Medulla oblongata (tissue), 1 donor: Measurements from ENCODE around the gene FGFR3.
"Not testable (repeated sequence)": the region's sequence is repeated elsewhere in the genome, so short reads cannot be mapped to it uniquely, and the experiment has no call there.

Experiments used
- DNase-seq: peaks from one replicate; pipeline ENCODE4 v3.0.0-alpha.2; 2015; ENCODE audit errors: extremely low spot score

The FGFR3 gene

DNA sequence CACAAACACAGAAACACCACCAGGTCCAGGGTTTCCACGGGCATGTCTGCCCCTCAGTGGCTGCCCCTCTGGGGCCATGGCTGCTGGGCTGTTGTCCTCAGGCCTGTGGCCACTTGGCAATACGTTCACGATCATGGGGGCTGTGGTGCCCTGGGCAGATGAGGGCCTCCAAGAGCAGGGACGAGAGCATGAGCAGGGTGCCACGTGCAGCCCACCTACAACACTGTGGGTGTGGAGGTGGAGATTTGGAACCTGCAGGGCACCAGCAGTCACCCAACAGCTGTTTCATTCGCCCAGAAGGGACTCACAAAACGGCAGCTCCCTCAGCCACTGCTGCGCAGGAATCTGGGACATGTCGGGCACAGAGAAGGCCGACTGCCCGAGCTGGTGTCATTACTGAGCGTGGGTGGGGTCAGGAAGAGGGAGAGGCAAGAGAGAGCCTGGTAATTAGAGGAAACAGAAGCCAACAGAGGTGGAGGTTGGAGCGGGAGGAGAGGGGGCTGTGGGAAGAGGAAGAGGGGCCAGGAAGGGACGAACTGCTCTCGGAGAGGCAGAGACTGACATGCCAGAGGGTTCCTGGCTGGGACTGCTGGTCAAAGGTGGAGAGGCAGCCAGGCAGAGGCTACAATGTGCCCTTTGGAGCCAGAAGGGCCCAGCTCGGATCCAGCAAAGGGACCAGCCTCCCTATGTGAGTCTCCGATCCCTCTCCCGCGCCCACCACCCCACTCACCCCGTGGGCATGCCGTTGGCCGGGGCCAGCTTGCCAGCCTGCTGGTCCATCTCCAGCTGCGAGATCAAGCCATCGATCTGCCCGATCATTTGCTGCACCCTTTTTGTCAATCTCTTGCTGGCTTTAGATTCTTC, 23.1 kb downstream of the FGFR3 start:
- DNase-seq, result no peak

DNA sequence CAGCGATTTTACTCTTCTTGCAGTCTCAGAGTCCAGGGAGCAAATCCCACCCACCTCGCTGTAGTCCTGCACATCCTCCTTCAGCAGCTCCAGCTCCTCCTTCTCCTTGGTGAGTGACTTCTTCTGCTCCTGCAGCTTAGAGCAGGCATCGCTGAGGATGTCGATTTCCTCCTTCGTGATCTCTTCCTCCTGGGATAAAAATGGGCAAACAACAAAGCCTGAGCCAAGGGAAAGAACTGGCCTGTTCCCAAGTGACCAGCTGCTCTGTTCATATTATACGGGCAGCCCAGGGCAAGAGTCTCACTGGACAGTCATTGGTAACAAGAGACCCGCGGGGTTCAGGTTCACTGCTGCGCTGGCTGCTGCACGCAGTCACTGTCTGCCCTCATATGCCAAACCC, 26.2 kb downstream of the FGFR3 start:
- DNase-seq, result peak; percentile 20

DNA sequence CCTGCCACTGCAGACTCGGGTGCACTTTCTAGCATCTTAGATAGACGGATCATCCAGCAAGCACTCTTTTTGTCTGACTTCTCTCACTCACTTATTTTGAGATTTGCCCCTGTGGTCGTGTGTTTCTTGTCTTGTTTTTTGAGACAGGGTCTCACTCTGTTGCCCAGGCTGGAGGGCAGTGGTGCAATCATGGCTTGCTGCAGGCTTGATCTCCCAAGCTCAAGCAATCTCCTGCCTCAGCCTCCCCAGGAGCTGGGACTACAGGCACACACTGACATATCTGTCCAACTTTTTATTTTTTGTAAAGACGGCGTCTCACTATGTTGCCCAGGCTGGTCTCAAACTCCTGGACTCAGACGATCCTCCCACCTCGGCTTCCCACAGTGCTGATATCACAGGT, 26.7 kb downstream of the FGFR3 start:
- DNase-seq, result no peak

DNA sequence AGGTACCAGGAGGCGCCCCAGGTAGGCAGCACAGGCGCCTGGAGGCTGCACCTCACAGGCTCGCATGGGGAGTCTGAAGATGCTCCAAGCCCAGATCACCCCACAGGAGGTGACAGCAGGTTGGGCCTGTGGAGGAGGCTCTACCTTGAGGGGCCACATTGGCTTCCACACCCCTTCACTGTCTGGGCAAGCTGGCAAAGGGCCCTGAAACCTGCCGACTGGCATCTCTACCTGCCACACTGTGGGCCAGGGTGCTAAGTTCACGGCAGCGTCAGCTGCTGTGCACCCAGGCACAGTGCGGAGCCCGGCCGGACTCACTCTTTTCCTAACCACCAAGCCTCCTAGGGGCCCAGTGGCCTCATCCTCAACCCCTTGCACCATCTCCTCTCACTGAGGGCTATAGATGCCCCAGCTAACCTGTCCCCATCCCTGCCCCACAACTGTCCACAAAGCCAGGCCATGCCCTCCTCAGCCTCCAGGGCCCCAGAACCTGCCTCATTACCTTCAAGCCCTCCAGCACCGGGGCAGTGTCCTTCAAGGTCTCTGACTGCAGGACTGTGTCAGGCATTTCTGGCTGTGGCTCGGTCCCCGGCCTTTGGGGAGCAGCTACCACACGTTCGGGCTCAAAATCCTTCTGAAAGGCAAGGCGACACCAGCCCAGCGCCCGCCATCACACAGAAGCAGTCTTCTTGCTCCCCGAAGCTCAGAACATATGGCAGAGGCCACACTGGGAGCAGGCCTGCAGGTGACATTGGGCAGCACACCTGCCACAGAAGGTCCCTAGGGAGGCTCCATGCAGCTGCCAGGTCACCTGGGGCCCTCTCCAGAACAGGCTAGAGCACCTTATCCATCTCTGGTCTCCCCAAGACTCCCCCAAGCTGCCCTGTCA, 28.8 kb downstream of the FGFR3 start:
- DNase-seq, result no peak

DNA sequence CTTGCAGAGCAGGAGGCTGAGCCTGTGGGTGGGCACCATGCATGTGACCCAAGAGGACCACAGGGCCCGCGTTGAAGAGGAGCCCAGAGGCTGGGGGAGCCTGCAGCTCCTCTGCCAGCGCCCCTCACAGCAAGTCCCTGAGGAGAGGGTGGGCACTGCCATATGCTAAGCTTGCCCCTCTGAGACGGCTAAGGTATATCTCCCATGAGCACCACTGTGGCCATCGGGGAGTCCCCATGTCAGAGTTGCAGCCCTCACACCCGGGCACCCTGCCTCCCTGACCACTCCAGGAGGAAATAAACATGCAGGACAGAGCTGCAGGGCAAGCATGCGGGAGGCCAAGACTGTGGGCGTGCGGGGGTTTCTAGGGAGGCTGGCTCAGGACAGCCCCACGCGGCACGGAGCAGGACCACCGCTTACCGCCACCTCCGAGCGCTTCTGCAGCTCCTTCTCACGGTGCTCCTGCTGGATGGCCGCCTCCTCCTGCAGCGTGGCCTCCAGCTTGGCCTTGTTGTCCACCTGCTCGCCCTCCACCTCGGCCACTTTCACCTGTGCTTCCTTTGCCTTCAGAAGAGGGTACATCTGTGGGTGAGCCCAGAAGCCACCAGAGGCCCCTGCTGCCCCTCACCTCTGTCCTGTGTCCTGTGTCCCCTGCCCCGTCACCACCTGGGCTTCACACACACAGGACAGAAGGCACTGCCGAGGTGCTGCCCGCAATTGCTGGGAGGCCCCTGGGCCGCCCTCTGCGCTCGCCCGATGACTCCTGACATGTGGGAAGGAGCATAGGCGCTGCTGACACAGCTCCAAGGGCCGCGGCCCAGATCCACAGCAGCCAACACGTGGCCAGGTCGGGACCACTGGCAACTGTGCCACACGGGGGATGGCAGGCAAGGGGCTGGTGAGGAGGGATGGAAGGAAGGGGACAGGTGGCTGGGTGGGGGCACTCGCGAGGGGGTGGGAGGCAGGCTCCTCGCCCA, 29.8 kb downstream of the FGFR3 start:
- no peak for DNase-seq

DNA sequence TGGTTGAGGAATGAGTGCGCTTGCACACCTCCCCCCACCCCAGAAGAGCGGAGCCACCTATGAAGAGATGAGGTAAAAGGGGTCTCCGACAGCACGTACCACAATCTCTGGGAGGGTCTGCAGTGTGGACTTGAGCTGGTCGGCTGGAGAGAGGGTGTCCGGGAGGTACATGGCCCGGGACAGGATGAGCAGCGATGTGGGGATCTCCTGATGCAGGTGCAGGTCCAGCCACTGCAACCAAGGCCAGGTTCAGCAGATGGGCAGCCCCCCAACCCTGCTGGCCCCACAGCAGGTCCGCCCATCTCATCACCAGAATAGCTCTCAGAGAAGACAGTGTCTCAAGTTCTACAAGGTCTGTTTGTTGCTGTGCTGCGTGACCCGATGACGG, 30.4 kb downstream of the FGFR3 start:
- DNase-seq, result no peak

DNA sequence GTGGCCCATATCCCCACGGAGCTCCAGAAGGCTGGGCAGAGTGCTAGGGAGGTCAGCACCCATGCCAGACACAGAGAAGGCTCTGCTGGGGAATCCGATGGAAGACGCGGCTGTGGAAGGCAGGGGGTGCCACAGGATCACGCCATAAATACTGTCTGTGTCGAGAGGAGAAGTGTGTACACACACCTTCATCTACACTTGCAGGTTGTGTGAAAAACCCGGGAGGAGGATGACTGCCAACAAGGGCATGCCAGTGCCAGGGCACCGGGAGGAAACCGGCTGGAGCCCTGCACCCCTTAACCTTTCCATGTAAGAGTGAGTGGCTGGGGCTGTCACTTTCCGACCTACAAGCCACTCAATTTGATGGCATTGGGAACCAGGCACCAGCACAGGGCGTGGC, 31.7 kb downstream of the FGFR3 start:
- no peak for DNase-seq

DNA sequence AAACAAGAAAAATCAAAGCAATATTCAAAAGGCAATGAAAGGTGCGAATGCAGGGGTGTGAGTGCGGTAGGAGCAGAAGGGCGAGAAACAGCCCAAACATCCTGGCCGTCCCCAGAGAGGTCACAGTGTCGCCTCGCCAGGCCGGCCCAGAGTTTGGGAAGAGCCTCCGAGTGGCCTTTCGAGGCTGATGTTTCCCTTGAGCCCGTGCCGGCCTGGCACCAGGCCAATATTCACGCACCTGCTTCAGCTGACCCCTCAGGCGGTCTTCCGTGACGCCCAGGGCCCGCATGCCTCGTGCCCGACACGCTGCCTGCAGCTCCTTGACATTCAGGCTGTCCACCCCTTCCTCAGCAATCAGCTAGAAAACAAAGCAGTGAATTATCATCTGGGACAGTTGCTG, 32.2 kb downstream of the FGFR3 start:
- DNase-seq, result no peak

DNA sequence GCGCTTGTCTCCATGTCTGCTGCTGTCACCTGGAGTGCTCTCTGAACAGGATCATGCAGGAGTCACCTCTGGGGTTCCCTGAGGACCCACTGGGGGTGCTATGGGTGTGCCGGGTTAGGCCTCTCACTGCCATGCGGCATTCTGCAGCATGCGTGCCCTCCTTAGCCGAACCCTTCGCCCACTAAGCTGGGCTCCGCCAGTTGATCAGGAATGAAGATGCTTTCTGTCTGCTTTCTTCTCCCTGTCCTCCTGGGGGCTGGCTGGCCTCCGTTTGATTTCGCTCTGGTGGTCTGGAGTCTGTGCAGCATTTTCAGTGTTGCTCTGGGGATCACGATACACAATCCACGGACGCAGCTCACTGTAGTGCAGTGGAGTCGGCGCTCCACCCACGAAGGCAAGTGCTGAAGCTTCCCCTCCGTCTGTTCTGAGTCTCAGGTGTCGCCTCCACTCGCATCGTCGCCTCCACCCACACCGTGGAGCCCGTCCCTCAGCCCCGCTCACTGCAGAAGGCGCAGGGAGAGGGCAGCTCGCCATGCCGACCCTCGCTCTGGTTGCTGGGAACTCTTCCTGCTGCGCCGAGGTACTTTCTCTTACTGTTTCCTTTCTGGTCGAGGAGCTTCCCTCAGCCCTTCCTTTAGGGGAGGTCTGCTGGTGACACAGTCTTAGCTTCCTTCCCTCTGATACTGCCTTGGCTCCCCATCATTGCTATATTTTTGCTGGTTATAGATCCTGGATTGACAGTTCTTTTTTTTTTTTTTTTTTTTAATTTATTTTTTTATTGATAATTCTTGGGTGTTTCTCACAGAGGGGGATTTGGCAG, 33.6 kb downstream of the FGFR3 start:
- no peak for DNase-seq

DNA sequence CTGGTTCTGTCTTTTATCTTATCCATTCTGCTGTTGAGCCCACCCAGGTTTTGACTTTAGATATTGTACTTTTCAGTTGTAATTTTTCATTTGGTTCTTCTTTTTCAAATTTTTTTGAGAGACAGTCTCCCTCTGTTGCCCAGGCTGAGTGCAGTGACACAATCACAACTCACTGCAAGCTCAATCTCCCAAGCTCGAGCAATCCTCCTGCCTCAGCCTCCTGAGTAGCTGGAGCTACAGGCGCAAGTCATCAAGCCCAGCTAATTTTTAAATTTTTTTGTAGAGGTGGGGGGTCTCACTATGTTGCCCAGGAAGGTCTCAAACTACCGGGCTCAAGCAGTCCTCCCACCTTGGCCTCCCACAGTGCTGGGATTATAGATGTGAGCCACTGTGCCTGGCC, 37.1 kb downstream of the FGFR3 start:
- DNase-seq, result no peak

DNA sequence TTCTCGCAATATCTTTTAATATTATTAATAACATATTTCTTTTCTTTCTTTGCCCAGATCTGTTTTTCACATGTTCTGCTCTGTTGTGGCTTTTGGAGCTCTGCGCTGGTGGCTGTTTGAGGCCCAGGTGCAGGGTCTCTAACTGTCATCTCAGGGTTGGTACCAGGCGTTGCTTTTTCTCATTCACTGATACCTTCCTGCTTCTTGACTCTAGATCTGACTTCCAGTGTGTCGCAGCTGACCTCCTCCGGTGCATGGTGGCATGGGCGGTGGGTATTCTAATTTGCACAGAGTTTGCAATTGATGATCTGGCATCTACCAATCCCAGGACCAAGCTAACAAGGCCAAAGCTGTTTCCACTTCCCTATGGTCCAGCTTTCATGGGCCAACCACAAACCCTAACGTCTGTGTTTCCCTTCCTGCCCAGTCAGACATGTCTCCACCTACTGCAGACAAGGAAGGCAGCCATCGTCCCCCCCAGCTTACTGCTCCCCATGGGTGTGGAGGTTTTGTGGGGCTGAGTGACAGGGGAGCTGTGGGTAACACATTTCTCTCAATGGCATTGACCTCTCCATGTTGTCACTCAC, 37.6 kb downstream of the FGFR3 start:
- no peak for DNase-seq

DNA sequence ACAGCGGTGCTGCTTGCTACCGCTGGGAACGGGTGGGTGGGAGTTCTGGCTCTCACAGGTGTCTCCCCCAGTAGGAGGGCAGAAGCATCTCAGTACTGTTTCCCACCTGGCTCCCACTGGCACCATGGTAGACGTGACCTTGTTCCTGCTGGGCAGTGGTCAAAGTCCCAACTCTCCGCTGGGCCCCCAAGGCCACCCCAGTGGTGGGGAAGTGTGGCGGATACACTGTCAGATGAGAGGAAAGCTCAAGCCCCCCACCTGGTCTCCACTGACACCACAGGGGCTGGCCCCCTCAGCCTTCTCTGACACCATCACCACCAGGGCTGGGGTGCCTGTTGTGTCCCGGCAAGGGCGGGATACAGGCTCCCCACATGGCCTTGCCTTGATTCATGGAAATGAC, 38.2 kb downstream of the FGFR3 start:
- DNase-seq, result no peak

DNA sequence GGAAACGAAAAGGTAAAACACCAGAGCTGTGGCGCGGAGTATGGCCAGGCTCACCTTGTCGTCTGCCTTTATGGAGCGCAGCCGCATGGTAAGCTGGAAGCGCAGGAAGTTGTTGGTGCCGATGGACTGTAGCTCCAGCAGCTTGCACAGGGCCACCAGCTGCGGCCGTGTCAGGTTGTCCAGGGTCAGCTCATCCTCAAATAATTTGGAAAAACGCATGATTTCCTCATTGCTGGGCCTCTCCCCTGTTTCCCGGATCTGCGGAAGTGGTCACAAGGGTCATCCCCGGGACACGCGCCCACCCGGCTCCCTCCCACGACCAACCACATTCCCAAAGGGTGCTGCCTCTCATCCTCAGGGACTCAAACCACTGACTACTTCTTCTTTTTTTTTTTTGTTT, 39.6 kb downstream of the FGFR3 start:
- no peak for DNase-seq

DNA sequence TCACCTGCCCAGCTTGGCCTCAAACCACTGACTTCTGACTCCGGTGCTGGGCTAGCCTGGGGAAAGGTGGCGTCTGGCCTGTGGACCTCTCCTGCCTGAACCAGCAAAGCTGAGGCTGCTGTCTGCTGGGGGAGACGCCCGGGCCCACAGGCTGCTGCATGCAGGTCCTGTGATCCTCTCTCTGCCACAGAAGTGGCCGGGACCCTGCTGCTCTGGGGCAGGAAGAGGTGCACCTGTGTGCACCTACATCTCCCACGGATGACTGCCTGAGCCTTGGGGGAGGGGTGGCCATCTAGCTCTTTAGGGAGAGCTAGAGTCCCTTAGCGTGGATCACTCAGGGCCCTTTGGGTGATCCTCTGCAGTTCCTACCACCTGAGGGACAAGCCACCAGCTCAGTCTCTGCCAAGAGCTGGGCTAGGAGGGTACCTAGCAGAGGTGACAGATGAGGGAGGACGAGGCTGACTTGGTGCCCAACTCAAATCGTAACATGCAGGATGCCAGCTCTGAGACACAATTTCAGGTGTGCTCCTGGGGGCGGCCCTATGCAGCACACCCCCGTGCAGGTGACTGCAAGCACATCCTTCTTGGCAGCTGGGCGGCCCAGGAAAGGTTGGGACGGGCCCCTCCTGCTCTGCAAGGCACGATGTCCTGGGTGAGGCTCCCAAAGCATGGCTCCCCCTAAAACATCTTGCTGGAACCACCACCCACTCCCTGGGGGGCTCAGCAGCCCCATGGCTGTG, 40.4 kb downstream of the FGFR3 start:
- DNase-seq, result no peak

DNA sequence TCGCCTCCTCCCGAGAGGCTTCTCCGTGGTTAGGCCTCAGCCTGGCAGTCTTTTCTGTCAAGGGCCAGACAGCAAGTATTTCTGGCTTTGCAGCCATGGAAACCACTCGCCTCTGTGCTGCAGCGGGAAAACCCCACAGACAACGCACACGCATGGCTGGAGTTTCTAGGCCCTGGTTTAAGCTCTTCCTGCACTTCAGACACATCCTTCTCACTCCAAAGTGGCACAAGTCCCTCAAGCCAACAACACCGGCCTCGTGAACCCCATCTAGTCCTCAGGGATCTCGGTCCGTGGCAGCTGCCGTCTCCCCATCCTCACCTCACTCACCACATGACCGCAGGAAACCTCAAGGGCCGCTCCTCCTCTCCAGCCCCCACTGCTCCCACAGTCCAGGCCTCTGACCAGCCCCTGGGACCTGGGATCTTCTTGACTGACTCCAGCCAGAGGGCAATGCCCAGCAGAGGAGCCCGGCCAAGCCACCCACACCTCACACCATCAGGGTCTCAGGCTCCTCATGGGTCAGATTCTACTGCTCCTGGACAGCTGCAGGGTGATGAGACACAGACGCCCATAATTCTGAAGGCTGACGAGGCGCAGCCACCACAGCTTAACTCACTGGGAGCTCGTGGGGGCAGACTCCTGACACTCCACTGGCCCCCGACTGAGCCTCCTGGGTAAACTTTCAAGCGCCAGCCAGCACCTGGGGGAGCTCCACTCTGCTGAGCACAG, 41.1 kb downstream of the FGFR3 start:
- no peak for DNase-seq

DNA sequence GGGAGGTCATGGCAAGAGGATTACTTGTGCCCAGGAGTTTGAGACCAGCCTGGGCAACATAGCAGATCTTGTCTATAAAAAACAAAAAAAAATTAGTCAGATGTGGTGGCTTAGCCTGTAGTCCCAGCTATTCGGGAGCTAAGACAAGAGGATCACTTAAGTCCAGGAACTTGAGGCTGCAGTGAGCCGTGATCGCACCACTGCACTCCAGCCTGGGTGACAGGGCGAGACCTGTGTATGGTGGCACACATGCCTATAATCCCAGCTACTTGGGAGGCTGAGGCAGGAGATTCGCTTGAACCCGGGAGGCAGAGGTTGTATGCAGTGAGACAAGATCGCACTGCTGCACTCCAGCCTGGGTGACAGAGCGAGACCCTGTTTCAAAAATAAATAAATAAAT, 42.7 kb downstream of the FGFR3 start:
- not testable (repeated sequence) for DNase-seq

DNA sequence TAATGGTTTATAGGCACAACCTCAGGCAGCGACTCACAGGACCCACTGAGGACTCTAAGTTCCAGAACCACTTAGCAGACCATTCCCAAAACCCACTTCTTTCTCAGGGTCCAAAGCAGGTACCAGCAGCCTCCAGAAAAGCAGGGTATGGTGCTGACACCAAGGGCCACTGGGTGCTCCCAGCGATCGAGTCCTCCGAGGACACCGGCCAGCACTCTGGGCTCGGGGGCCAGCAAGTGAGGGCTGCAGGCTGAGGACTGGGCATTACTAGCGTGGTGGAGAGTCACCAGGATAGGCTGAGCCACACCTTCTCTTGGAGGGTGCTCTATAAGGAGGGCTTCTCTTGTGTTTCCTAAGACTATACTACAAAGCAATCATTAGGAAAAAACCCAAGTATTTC, 43.6 kb downstream of the FGFR3 start:
- no peak for DNase-seq

DNA sequence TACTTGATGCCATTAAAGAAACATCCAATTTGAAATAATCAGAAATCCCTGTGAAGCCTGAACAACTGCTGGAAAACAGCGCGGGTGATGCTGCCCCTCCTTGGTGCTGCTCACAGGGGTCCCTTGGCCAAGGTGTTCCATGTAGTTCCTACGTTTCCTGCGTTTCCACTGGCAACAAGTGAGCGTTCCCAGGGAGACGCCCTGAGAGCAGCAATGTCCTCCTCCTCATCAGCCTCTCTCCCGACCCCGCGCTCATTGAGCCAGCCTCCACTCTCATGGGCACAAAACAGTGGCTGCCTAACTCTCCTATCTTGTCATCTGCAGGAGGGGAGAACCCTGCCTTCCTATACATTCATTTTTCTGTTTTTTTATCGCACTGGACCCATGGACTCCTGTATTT, 44.0 kb downstream of the FGFR3 start:
- DNase-seq, result no peak

DNA sequence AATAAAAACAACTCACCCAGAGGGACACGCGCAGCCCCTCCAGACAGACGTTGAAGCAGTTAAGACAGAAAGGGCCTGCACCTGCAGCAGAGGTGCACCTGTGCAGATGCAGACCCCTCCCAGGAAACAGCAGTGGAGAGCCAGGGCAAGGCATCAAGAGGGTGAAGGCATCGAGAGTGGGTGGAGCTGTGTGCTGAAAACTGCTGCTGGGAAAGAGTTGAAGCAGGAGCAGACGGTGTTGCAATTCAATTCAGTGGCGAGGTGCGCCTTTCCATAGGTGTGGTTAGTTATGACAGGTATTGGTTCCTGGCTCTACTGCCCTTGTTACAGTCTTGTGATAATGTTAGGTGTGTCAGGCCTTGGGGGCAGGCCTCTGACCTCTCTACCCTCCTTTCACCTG, 46.2 kb downstream of the FGFR3 start:
- DNase-seq, result no peak
